HG02610 (cell line): Measurements from ENCODE around the gene NDUFB6.
"Not testable (repeated sequence)": the region's sequence is repeated elsewhere in the genome, so short reads cannot be mapped to it uniquely, and the experiment has no call there.

Experiments
- ATAC-seq: cut with Tn5 transposase; IDR thresholded peaks from one replicate; pipeline ENCODE4 v1.9.1; 2021; ENCODE audit warnings: mild to moderate bottlenecking, moderate library complexity; ENCODE audit not compliant: unreplicated experiment

Gene NDUFB6

DNA sequence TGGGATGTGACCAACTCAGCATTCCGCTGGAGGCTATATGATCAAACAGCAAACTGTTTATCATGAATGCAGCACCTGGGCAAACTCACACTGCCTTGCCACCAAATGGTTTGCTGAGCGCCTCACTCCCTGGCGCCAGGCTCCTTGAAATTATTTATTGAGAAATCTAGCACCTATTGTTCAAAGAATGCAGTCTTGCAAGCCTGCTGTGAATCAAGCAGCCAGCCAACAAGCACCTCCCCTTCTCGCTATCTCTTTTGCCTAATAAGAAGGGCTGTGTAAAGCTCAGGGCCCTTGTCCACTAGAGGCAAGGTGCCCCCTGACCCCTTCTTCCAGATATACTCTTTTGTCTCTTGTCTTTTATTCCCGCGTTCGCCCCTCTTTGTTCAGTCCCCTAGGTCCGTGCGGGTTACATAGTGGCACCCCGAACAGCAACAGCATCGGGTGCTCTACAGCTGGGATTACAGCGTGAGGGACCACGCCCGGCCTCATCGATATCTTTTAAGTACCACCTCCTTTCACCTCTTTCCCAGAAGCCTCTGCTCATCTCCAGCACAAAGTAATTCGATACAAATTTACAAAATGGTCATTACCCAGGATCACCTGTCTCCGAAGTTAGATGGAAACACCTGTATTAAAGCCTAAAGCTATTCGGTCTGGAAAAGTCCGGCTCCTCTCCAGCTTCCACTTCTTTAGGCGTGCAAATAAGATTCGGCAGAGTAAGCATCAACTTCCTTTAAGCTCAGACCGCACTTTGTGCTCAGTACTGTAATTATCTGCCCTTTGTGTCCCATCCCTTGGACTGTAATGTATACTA, 47.9 kb downstream of the NDUFB6 start:
- peak; percentile 30 for ATAC-seq

GRCh38 chr9:32524558-32524891, 48.4 kb downstream of the NDUFB6 start:
- ATAC-seq: not testable (repeated sequence)

DNA sequence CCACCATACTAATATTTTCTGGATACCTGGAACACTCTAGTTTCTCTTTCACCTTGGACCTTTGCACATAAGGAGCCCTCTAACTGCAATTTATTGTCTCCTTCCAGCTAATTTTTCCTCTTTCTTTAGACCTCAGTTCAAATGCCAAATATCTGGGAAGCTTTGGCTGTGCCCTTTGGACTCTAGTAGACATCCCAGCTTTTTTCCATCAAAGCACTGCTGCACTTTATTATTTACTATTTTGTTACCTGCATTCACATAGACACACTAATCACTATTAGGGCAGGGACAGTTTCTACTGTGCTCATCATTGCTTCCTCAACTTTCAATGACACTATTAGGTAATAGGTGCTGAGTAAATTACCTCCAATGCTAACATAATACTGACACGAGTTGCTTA, 49.0 kb downstream of the NDUFB6 start:
- no peak for ATAC-seq

GRCh38 chr9:32518276-32518675, 54.7 kb downstream of the NDUFB6 start:
- ATAC-seq: no peak

DNA sequence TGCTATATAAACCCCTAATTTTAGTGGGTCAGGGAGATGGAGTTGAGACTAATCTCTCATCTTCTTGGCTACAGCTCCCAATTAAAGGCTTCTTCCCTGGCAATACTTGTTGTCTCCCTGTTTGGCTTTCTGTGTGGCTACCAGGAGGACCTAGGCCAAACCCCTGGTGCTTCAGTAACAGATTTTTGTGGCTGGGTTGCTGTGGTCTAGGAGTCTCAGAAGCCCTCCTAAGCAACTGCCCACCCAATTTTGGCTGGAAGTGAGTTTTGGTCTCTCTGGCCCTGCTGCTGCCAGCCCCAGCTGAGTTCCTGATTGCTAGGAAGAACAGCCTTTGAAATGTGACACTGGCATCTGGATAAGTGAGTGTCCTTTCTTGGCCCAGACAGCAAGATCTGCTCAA, 56.7 kb downstream of the NDUFB6 start:
- ATAC-seq: no peak

DNA sequence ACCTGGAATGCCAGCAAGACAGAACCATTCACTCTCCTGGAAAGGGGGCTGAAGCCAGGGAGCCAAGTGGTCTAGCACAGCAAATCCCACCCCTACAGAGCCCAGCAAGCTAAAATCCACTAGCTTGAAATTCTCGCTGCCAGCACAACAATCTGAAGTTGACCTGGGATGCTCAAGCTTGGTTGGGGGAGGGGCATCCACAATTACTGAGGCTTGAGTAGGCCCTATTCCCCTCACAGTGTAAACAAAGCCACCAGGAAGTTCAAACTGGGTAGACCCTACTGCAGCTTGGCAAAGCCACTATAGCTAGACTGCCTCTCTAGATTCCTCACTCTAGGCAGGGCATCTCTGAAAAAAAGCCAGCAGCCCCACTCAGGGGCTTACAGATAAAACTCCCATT, 64.2 kb downstream of the NDUFB6 start:
- no peak for ATAC-seq

DNA sequence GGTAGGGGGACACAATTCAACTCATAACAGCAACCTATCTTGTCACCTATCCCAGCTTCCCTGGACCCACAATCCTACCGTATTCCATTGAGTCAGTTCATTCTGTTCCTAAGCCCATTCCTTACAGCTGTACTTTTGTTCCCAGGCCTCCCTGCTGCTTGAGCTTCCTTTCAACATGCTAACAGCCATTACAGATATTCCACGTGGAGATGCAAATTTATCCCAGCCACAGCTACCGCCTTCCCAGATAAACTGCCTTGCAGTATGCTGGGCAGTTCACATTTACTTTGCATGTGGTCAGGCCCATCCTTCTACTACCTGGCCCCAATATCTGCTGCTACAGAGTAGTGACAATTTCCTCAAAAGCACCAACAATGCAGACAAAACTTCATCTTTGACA, 70.0 kb downstream of the NDUFB6 start:
- no peak for ATAC-seq
